HEK293T (cell line): ENCODE measurements around the gene CD40.
A peak's percentile ranks its signal among the peaks of the same experiment; 100 is the strongest.
"Not testable (repeated sequence)": the region's sequence is repeated elsewhere in the genome, so short reads cannot be mapped to it uniquely, and the experiment has no call there.

ENCODE experiments used
- CTCF ChIA-PET: fragments of 350-600 bp; formaldehyde crosslinking; extraction: SDS; loops from one replicate; lab custom pipeline; 2021; ENCODE audit warnings: antibody characterized with exemption, inconsistent platforms; lab: Yijun Ruan, JAX
- POLR2A ChIA-PET: fragments of 350-600 bp; formaldehyde crosslinking; extraction: SDS; loops from one replicate; lab custom pipeline; 2020; ENCODE audit warnings: antibody characterized with exemption, inconsistent platforms; lab: Yijun Ruan, JAX
- DNase-seq: peaks from one replicate; pipeline ENCODE4 v3.0.0; 2012; ENCODE audit warnings: mixed read lengths; ENCODE audit errors: extremely low spot score
- ARNT ChIP-seq: fragments of 450-650 bp; IDR thresholded peaks from 2 replicates; pipeline ENCODE4 v1.6.1; 2017; ENCODE audit warnings: mild to moderate bottlenecking
- BHLHE40 ChIP-seq: fragments of 450-650 bp; IDR thresholded peaks from 2 replicates; pipeline ENCODE4 v1.6.1; 2016; ENCODE audit warnings: mild to moderate bottlenecking, moderate library complexity, borderline replicate concordance
- CTBP1 ChIP-seq: fragments of 450-650 bp; IDR thresholded peaks from 2 replicates; pipeline ENCODE4 v1.6.1; 2016; ENCODE audit warnings: borderline replicate concordance
- ELF4 ChIP-seq: fragments of 450-650 bp; IDR thresholded peaks from 2 replicates; pipeline ENCODE4 v1.6.1; 2017; ENCODE audit warnings: antibody characterized with exemption
- FOXA1 ChIP-seq: fragments of 450-650 bp; IDR thresholded peaks from 2 replicates; pipeline ENCODE4 v1.6.1; 2016; ENCODE audit warnings: mild to moderate bottlenecking
- FOXK2 ChIP-seq: fragments of 450-650 bp; IDR thresholded peaks from 2 replicates; pipeline ENCODE4 v1.6.1; 2016; ENCODE audit warnings: mild to moderate bottlenecking
- FOXM1 ChIP-seq: fragments of 450-650 bp; IDR thresholded peaks from 2 replicates; pipeline ENCODE4 v1.6.1; 2017; ENCODE audit warnings: mild to moderate bottlenecking, borderline replicate concordance
- HDGF ChIP-seq: fragments of 450-650 bp; IDR thresholded peaks from 2 replicates; pipeline ENCODE4 v1.6.1; 2017; ENCODE audit warnings: antibody characterized with exemption, borderline replicate concordance
- L3MBTL2 ChIP-seq: fragments of 450-650 bp; conservative IDR thresholded peaks from 2 replicates; pipeline ENCODE4 v1.6.1; 2016; ENCODE audit warnings: mild to moderate bottlenecking
- LEF1 ChIP-seq: fragments of 450-650 bp; IDR thresholded peaks from 2 replicates; pipeline ENCODE4 v1.6.1; 2017; ENCODE audit warnings: mild to moderate bottlenecking, borderline replicate concordance
- NFRKB ChIP-seq: fragments of 450-650 bp; IDR thresholded peaks from 2 replicates; pipeline ENCODE4 v1.6.1; 2016; ENCODE audit warnings: mild to moderate bottlenecking, moderate library complexity
- PKNOX1 ChIP-seq: fragments of 450-650 bp; IDR thresholded peaks from 2 replicates; pipeline ENCODE4 v1.6.1; 2016
- SP1 ChIP-seq: fragments of 450-650 bp; IDR thresholded peaks from 2 replicates; pipeline ENCODE4 v1.6.1; 2017
- SUZ12 ChIP-seq: fragments of 450-650 bp; IDR thresholded peaks from 2 replicates; pipeline ENCODE4 v1.6.1; 2016; ENCODE audit warnings: mild to moderate bottlenecking
- TARDBP ChIP-seq: fragments of 450-650 bp; IDR thresholded peaks from 2 replicates; pipeline ENCODE4 v1.6.1; 2016
- ZNF384 ChIP-seq: fragments of 450-650 bp; IDR thresholded peaks from 2 replicates; pipeline ENCODE4 v1.6.1; 2016

Gene CD40

GRCh38 chr20:46085179-46085851 lies 32.8 kb upstream of the CD40 start:
- DNase-seq, result no peak
- ChIA-PET POLR2A (interaction anchor here (0.8 kb wide), 1 partner anchor 63 kb away, joined by 3 read pairs; no protein-coding TSS in a partner anchor), CTCF (interaction anchor here (0.6 to 2.1 kb wide), 3 partner anchors 71 to 100 kb away, joined by 3 to 6 read pairs (median 5); no protein-coding TSS in a partner anchor)
- TF ChIP-seq ARNT, result no peak
- no peak for TF ChIP-seq ELF4
- no peak for TF ChIP-seq SUZ12
- TF ChIP-seq L3MBTL2, result no peak
- no peak for TF ChIP-seq NFRKB
- no peak for TF ChIP-seq LEF1
- no peak for TF ChIP-seq ZNF384
- TF ChIP-seq HDGF, result no peak
- TF ChIP-seq PKNOX1, result no peak
- TF ChIP-seq CTBP1, result no peak
- TF ChIP-seq FOXK2, result no peak
- no peak for TF ChIP-seq FOXA1

GRCh38 chr20:46087161-46087560 lies 31.0 kb upstream of the CD40 start:
- peak; percentile 50 for TF ChIP-seq PKNOX1
- no peak for TF ChIP-seq ARNT
- no peak for TF ChIP-seq ELF4
- TF ChIP-seq HDGF, result no peak
- TF ChIP-seq FOXA1, result no peak
- no peak for TF ChIP-seq NFRKB
- TF ChIP-seq TARDBP, result no peak
- DNase-seq, result no peak
- POLR2A ChIA-PET, result no interaction called here
- CTCF ChIA-PET, result interaction anchor here (1.1 to 1.5 kb wide), 2 partner anchors 73 to 117 kb away, joined by 3 to 8 read pairs; no protein-coding TSS in a partner anchor

- POLR2A ChIA-PET, result interaction anchor here (0.7 kb wide), 2 partner anchors 66 to 154 kb away, joined by 3 to 4 read pairs; partner anchors contain the start of gene PCIF1
- TF ChIP-seq BHLHE40 (no peak), CTBP1 (no peak), ELF4 (no peak)
- peak; percentile 16 for DNase-seq
- CTCF ChIA-PET, result interaction anchor here (0.6 to 1.5 kb wide), 3 partner anchors 41 to 1569 kb away, joined by 3 to 8 read pairs (median 4); no protein-coding TSS in a partner anchor
Measured at GRCh38 chr20:46088409-46089166, 29.5 kb upstream of the CD40 start.

GRCh38 chr20:46089167-46089416 lies 29.0 kb upstream of the CD40 start:
- TF ChIP-seq L3MBTL2, result no peak
- no peak for TF ChIP-seq NFRKB
- no peak for TF ChIP-seq ARNT
- no peak for TF ChIP-seq HDGF
- TF ChIP-seq FOXA1, result no peak
- no peak for TF ChIP-seq ELF4
- TF ChIP-seq FOXM1, result no peak
- TF ChIP-seq LEF1, result no peak
- TF ChIP-seq SUZ12, result no peak
- no peak for TF ChIP-seq FOXK2
- TF ChIP-seq BHLHE40, result no peak
- no peak for TF ChIP-seq TARDBP
- TF ChIP-seq PKNOX1, result no peak
- no peak for TF ChIP-seq ZNF384
- no peak for TF ChIP-seq CTBP1
- no peak for TF ChIP-seq SP1
- ChIA-PET POLR2A (interaction anchor here (0.7 kb wide), 2 partner anchors 66 to 154 kb away, joined by 3 to 4 read pairs; partner anchors contain the start of gene PCIF1), CTCF (interaction anchor here (0.7 kb wide), 1 partner anchor 40 kb away, joined by 3 read pairs; no protein-coding TSS in a partner anchor)
- DNase-seq, result no peak

- ChIA-PET POLR2A (no interaction called here), CTCF (no interaction called here)
- TF ChIP-seq ARNT (0 out of 2 replicates have a peak, but pooled peaks have one; percentile 53), L3MBTL2 (peak; percentile 34), TARDBP (no peak)
- DNase-seq, result peak; percentile 92
Measured at GRCh38 chr20:46089417-46090388, 28.4 kb upstream of the CD40 start, which contains the start of gene NCOA5. NCOA5 (minus strand) TSS chr20:46089962; CDS start chr20:46079424, 10,538 bp downstream.

- POLR2A ChIA-PET, CTCF ChIA-PET, DNase-seq: not testable (repeated sequence)
Measured at GRCh38 chr20:46091622-46092535, 26.2 kb upstream of the CD40 start.
